GM06990 (cell line): ENCODE results near the gene SPATA2L.

Experiments used
- DNase-seq: peaks from one replicate; pipeline ENCODE4 v3.0.0-alpha.2; 2011; ENCODE audit not compliant: insufficient read length; ENCODE audit errors: extremely low read depth
- H3K27me3 ChIP-seq: replicated peaks from 2 replicates; pipeline ENCODE4 v1.6.0; 2011; ENCODE audit warnings: low read length; ENCODE audit not compliant: control insufficient read depth, insufficient read depth
- H3K36me3 ChIP-seq: 2 replicates; pipeline ENCODE4 v1.5.1; 2011; ENCODE audit warnings: low read length; ENCODE audit not compliant: control insufficient read depth, insufficient read depth
- H3K4me3 ChIP-seq: replicated peaks from 2 replicates; pipeline ENCODE4 v1.5.1; 2011; ENCODE audit warnings: low read depth, mild to moderate bottlenecking, control low read depth, low read length
- CTCF ChIP-seq: IDR thresholded peaks from 2 replicates; pipeline ENCODE4 v1.5.1; 2011; ENCODE audit warnings: low read length, control low read depth, mild to moderate bottlenecking, inconsistent platforms; ENCODE audit not compliant: insufficient read depth, poor library complexity, severe bottlenecking

The SPATA2L gene

DNA sequence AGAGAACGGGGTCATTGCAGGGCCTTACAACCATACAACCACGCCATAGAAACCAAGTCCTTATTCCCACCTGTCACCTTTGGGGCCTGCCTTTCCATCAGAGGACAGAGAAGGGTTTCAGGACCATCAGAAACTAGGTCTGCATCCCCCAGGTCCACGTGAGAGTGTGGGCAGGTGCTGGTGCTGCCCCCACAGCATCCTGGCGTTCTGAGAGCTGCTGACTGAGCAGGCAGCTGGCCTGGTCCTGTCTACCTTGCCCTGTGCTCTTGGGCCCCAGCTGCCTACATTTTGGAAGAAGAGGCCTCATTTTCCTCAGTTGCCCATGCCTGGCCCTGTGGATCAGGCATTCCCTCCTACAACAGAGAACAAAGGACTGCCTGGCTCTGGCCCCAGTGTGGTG, 41.4 kb upstream of the SPATA2L start:
- H3K36me3 ChIP-seq = peaks cover 37% of the 10 kb centered on the region
- no peak for TF ChIP-seq CTCF

GRCh38 chr16:89741342-89742014, 40.0 kb upstream of the SPATA2L start:
- H3K27me3 ChIP-seq = no peaks in the 10 kb centered on the region

More for the DNA sequence above, 41.4 kb upstream of the SPATA2L start:
- no peak for DNase-seq
- H3K4me3 ChIP-seq = no peak overlapping the region
- no peaks in the 10 kb centered on the region for H3K27me3 ChIP-seq

DNA sequence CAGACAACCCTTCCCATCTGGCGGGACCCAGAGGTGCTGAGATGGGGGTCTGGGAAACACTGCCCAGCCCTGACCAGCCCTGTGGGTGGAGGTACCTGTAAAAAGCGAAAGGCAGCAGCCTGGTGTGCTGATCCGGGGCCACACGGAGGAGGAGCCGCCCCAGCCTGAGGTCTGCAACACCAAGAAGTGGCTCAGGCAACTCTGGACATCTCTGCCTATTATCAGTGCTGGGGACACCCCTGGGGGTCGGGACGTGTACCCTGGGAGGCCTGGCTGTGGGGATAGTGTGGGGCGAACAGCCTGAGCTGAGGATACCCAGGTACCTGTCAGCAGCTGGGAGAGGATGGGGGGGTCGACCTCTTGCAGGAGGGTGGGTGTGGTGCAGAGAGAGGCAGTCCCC, 37.9 kb upstream of the SPATA2L start:
- no peak for DNase-seq
- Histone ChIP-seq H3K36me3 (peaks cover 33% of the 10 kb centered on the region), H3K4me3 (no peak overlapping the region), H3K27me3 (no peaks in the 10 kb centered on the region)
- no peak for TF ChIP-seq CTCF

More at GRCh38 chr16:89741342-89742014, 40.0 kb upstream of the SPATA2L start:
- no peak for TF ChIP-seq CTCF
- H3K4me3 ChIP-seq = no peak overlapping the region
- H3K36me3 ChIP-seq = peaks cover 39% of the 10 kb centered on the region
- no peak for DNase-seq

GRCh38 chr16:89738538-89739317, 37.2 kb upstream of the SPATA2L start:
- peaks cover 37% of the 10 kb centered on the region for H3K36me3 ChIP-seq
- H3K27me3 ChIP-seq = no peaks in the 10 kb centered on the region
- no peak overlapping the region for H3K4me3 ChIP-seq
- no peak for DNase-seq
- no peak for TF ChIP-seq CTCF

- no peak overlapping the region for H3K4me3 ChIP-seq
- no peak for TF ChIP-seq CTCF
- H3K36me3 ChIP-seq = peaks cover 42% of the 10 kb centered on the region
- DNase-seq = no peak
- no peaks in the 10 kb centered on the region for H3K27me3 ChIP-seq
Observed at GRCh38 chr16:89738072-89738377, 36.5 kb upstream of the SPATA2L start.
